GM10847 (cell line): ENCODE data around the gene NUP214.

ENCODE experiments used
- POLR2A ChIP-seq: IDR thresholded peaks from 2 replicates; pipeline ENCODE4 v1.6.1; 2011; ENCODE audit not compliant: insufficient read length; ENCODE audit errors: extremely low read depth

Gene NUP214

GRCh38 chr9:131191857-131192256, 66.5 kb downstream of the NUP214 start:
- no peak for TF ChIP-seq POLR2A

- no peak for TF ChIP-seq POLR2A
Observed at GRCh38 chr9:131193051-131193450, 67.7 kb downstream of the NUP214 start.

- TF ChIP-seq POLR2A = no peak
Observed at GRCh38 chr9:131194762-131195161, 69.4 kb downstream of the NUP214 start.

GRCh38 chr9:131197160-131197911, 72.0 kb downstream of the NUP214 start:
- no peak for TF ChIP-seq POLR2A

- TF ChIP-seq POLR2A = no peak
Observed at GRCh38 chr9:131198041-131198715, 72.8 kb downstream of the NUP214 start.

GRCh38 chr9:131201856-131202255, 76.5 kb downstream of the NUP214 start:
- TF ChIP-seq POLR2A = no peak

- no peak for TF ChIP-seq POLR2A
Observed at GRCh38 chr9:131203431-131204218, 78.2 kb downstream of the NUP214 start.

- TF ChIP-seq POLR2A = no peak
Observed at GRCh38 chr9:131204285-131204684, 78.9 kb downstream of the NUP214 start.

GRCh38 chr9:131206495-131206894, 81.1 kb downstream of the NUP214 start:
- TF ChIP-seq POLR2A = no peak

- no peak for TF ChIP-seq POLR2A
Observed at GRCh38 chr9:131214286-131214856, 89.0 kb downstream of the NUP214 start.

GRCh38 chr9:131214876-131215275, 89.5 kb downstream of the NUP214 start:
- no peak for TF ChIP-seq POLR2A

- no peak for TF ChIP-seq POLR2A
Observed at GRCh38 chr9:131216806-131217205, 91.4 kb downstream of the NUP214 start.

GRCh38 chr9:131217331-131218031, 92.1 kb downstream of the NUP214 start:
- no peak for TF ChIP-seq POLR2A

- TF ChIP-seq POLR2A = no peak
Observed at GRCh38 chr9:131218370-131218769, 93.0 kb downstream of the NUP214 start.

- TF ChIP-seq POLR2A = no peak
Observed at GRCh38 chr9:131220485-131220884, 95.1 kb downstream of the NUP214 start.
